SKM-1 (cell line): ENCODE data around the gene RHOJ.
"Not testable (repeated sequence)": the region's sequence is repeated elsewhere in the genome, so short reads cannot be mapped to it uniquely, and the experiment has no call there.

Experiments used
- DNase-seq: peaks from one replicate; lab custom pipeline; 2025; ENCODE audit not compliant: unreplicated experiment; lab: John Stamatoyannopoulos, UW

RHOJ gene

GRCh38 chr14:63296060-63296563, 91.9 kb downstream of the RHOJ start:
- no peak for DNase-seq

- no peak for DNase-seq
Measured at GRCh38 chr14:63297372-63298063, 93.3 kb downstream of the RHOJ start.

- no peak for DNase-seq
Measured at GRCh38 chr14:63299351-63300110, 95.3 kb downstream of the RHOJ start.

GRCh38 chr14:63300854-63301253, 96.6 kb downstream of the RHOJ start:
- DNase-seq: no peak

- DNase-seq: no peak
Measured at GRCh38 chr14:63301891-63302534, 97.8 kb downstream of the RHOJ start.

- DNase-seq: not testable (repeated sequence)
Measured at GRCh38 chr14:63304429-63304828, 100.2 kb downstream of the RHOJ start.

- no peak for DNase-seq
Measured at GRCh38 chr14:63308723-63309317, 104.6 kb downstream of the RHOJ start.

- no peak for DNase-seq
Measured at GRCh38 chr14:63318835-63319234, 114.6 kb downstream of the RHOJ start, which contains the start of gene GPHB5. GPHB5 (minus strand) TSS chr14:63318935; CDS start chr14:63317849, 1,086 bp downstream.

GRCh38 chr14:63322472-63322871, 118.2 kb downstream of the RHOJ start:
- no peak for DNase-seq

- no peak for DNase-seq
Measured at GRCh38 chr14:63322897-63323573, 118.8 kb downstream of the RHOJ start.

GRCh38 chr14:63326840-63327239, 122.6 kb downstream of the RHOJ start:
- DNase-seq: no peak

GRCh38 chr14:63328787-63329737, 124.8 kb downstream of the RHOJ start:
- no peak for DNase-seq

GRCh38 chr14:63342371-63342770, 138.1 kb downstream of the RHOJ start:
- DNase-seq: no peak
